Endodermal cell (in vitro differentiated cells): ENCODE results near the gene TMEM175. TPM values are rescaled to one million over a fixed set of nuclear protein-coding genes. Genes with fewer than 3 reads are reported as not detected.

ENCODE experiments used
- DNase-seq: peaks from one replicate; pipeline ENCODE4 v3.0.0-alpha.2; 2017
- H3K27ac ChIP-seq: 2 replicates; pipeline ENCODE4 v1.5.1; 2013; ENCODE audit warnings: mild to moderate bottlenecking, low read depth, low read length, moderate library complexity
- H3K27me3 ChIP-seq: 2 replicates; pipeline ENCODE4 v1.6.1; 2013; ENCODE audit warnings: mild to moderate bottlenecking, low read length, moderate library complexity; ENCODE audit not compliant: insufficient read depth, control insufficient read depth, poor library complexity, severe bottlenecking
- H3K36me3 ChIP-seq: 2 replicates; pipeline ENCODE4 v1.7.0; 2013; ENCODE audit warnings: mild to moderate bottlenecking, low read length, moderate library complexity; ENCODE audit not compliant: control insufficient read depth, insufficient read depth
- H3K4me1 ChIP-seq: one replicate; pipeline ENCODE4 v1.7.0; 2013; ENCODE audit warnings: low read length; ENCODE audit not compliant: control insufficient read depth, insufficient read depth
- H3K4me3 ChIP-seq: 2 replicates; pipeline ENCODE4 v1.5.1; 2013; ENCODE audit warnings: mild to moderate bottlenecking, low read length, moderate library complexity
- H3K9ac ChIP-seq: 2 replicates; pipeline ENCODE4 v1.6.1; 2013; ENCODE audit warnings: mild to moderate bottlenecking, low read length, moderate library complexity; ENCODE audit not compliant: poor library complexity, severe bottlenecking; ENCODE audit errors: extremely low read depth
- H3K9me3 ChIP-seq: 2 replicates; pipeline ENCODE4 v1.6.1; 2013; ENCODE audit warnings: mild to moderate bottlenecking, low read length, moderate library complexity; ENCODE audit not compliant: control insufficient read depth
- H3K27ac Mint-ChIP-seq: 2 replicates; pipeline ENCODE4 v1.8.0; 2020; ENCODE audit warnings: mixed read lengths
- H3K27me3 Mint-ChIP-seq: 2 replicates; pipeline ENCODE4 v1.8.0; 2021; ENCODE audit warnings: mild to moderate bottlenecking, mixed read lengths; ENCODE audit not compliant: insufficient read depth
- H3K36me3 Mint-ChIP-seq: 2 replicates; pipeline ENCODE4 v1.8.0; 2020; ENCODE audit warnings: low read depth, mixed read lengths
- H3K4me1 Mint-ChIP-seq: 2 replicates; pipeline ENCODE4 v1.8.0; 2020; ENCODE audit warnings: mixed read lengths
- H3K4me3 Mint-ChIP-seq: 2 replicates; pipeline ENCODE4 v1.8.0; 2020; ENCODE audit warnings: mild to moderate bottlenecking, moderate library complexity, mixed read lengths
- H3K9me3 Mint-ChIP-seq: 2 replicates; pipeline ENCODE4 v1.8.0; 2020; ENCODE audit warnings: mild to moderate bottlenecking, mixed read lengths
- WGBS, 2 experiments: methylation state at CpG; one replicate each; pipeline versions ENCODE4 v1.1.5 to v1.1.7; 2013; ENCODE audit warnings: missing lambda C conversion rate in 2 of 2, mixed read lengths in 1 of 2; ENCODE audit not compliant: insufficient coverage in 1 of 2, insufficient read length in 1 of 2; 5-methylcytosine and 5-hydroxymethylcytosine counted together
- total RNA-seq, 2 donors: library from RNA; stranded (reverse); fragmentation: NEBNext Ultra II Directional in 1 of 2; extraction: Animal tissue kit (Norgen Biotek cat#: 25700) in 1 of 2; gene quantifications; 2 replicates in 1 of 2; 3 replicates in 1 of 2; pipeline ENCODE4 v1.2.1, GENCODE V29; 2021
- TF ChIP-seq, protein P1 (sequence below): fragments of 200-600 bp; sonication (generic); conservative IDR thresholded peaks from 2 replicates; pipeline ENCODE4 v1.5.0; 2021; ENCODE audit warnings: antibody characterized with exemption, mild to moderate bottlenecking

The TMEM175 gene
- total RNA-seq, 2 donors from 2014 or later, result 15.9 to 23.0 TPM

DNA sequence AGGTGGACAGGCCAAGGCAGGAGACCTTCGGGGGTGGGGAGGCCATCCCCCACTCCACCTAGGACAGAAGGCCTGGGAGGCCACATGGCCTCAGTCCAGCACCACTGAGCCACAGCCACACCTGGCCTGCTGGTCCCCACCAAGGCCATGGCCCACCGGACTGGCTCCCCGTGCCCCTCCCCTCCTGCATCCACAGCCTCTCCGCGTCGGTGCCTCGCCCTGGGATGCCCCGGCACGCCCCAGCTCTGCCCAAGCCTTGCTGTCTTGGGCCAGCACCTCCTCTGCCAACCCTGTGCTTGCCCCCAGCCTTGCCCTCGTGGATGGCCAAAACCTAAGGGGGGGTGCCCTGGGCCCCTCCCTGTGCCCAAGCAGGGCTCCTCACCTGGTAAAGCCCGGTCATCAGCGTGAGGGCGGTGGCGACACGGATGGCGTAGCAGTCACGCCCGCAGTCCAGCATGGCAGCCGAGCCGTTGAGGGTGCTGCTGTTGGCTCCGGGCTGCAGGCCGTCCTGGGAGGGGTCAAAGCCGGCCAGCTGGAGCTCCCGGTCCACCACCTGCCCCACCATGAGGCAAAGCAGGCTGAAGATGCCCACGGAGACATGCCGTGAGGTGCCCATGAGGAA, 58.6 kb downstream of the TMEM175 start:
- Histone ChIP-seq H3K4me3 (no peak overlapping the region), H3K4me1 (no peaks in the 10 kb centered on the region), H3K36me3 (no peaks in the 10 kb centered on the region), H3K27me3 (peaks cover 11% of the 10 kb centered on the region), H3K9me3 (no peaks in the 10 kb centered on the region), H3K9ac (no peak overlapping the region), H3K27ac (no peak overlapping the region)
- H3K4me1 Mint-ChIP-seq, result peaks cover 8% of the 10 kb centered on the region
- H3K9me3 Mint-ChIP-seq, result no peaks in the 10 kb centered on the region
- H3K27me3 Mint-ChIP-seq, result peaks cover 5% of the 10 kb centered on the region
- WGBS, 2 experiments, result 95 to 96% methylated on average over 21 to 26 of the region's 26 CpGs
- H3K4me3 Mint-ChIP-seq, result no peak overlapping the region
- DNase-seq, result no peak
- TF ChIP-seq, protein P1, sequence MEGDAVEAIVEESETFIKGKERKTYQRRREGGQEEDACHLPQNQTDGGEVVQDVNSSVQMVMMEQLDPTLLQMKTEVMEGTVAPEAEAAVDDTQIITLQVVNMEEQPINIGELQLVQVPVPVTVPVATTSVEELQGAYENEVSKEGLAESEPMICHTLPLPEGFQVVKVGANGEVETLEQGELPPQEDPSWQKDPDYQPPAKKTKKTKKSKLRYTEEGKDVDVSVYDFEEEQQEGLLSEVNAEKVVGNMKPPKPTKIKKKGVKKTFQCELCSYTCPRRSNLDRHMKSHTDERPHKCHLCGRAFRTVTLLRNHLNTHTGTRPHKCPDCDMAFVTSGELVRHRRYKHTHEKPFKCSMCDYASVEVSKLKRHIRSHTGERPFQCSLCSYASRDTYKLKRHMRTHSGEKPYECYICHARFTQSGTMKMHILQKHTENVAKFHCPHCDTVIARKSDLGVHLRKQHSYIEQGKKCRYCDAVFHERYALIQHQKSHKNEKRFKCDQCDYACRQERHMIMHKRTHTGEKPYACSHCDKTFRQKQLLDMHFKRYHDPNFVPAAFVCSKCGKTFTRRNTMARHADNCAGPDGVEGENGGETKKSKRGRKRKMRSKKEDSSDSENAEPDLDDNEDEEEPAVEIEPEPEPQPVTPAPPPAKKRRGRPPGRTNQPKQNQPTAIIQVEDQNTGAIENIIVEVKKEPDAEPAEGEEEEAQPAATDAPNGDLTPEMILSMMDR, result no peak
- peaks cover 2% of the 10 kb centered on the region for H3K36me3 Mint-ChIP-seq
- H3K27ac Mint-ChIP-seq, result no peak overlapping the region

DNA sequence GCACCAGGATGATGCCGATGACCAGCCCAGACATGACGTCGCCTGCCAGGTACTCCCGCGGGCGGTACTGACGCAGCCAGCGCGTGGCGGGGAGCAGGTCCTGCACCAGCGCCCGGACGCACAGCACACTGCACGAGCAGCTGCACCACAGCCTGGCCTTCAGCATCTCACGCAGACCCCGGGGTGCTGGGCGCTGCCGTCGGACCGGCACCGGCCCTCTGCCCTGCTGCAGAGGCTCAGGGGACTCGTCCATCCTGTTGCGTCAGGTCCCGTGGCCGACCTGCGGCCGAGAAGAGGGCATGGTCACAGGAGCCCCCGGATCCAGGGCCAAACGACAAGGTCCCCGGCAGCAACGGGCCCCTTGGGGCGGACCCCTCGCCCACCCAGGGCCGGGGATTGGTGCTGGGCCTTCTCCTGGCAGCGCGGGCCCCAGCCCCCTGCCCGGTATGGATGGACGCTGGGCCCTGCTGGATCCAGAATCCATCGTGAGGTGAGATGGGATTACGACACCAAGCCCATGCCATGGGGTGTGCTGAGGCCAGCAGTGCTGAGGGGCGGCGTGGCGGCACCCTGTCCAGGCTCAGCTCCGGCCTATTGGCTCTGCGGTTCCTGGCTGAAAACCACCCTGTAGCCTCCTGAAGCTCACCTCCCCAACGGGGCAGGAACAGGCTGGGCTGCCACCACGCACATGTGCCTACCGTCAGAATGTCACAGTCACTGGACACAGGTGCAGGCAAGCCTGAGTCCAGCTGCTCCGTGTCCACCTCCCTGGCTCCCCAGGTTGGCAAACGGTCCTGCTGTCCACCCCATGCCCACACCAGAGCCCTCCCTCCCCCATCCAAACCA, 59.4 kb downstream of the TMEM175 start:
- Histone ChIP-seq H3K9ac (no peak overlapping the region), H3K4me1 (no peaks in the 10 kb centered on the region), H3K36me3 (no peaks in the 10 kb centered on the region), H3K9me3 (no peaks in the 10 kb centered on the region), H3K27me3 (peaks cover 14% of the 10 kb centered on the region), H3K27ac (no peak overlapping the region), H3K4me3 (no peak overlapping the region)
- Mint-ChIP-seq H3K9me3 (no peaks in the 10 kb centered on the region), H3K36me3 (peaks cover 2% of the 10 kb centered on the region), H3K4me3 (no peak overlapping the region), H3K4me1 (peaks cover 6% of the 10 kb centered on the region), H3K27me3 (peaks cover 13% of the 10 kb centered on the region), H3K27ac (no peak overlapping the region)
- TF ChIP-seq, protein P1, result no peak
- no peak for DNase-seq
- WGBS, 2 experiments, result 94 to 97% methylated on average over 38 to 50 of the region's 50 CpGs

DNA sequence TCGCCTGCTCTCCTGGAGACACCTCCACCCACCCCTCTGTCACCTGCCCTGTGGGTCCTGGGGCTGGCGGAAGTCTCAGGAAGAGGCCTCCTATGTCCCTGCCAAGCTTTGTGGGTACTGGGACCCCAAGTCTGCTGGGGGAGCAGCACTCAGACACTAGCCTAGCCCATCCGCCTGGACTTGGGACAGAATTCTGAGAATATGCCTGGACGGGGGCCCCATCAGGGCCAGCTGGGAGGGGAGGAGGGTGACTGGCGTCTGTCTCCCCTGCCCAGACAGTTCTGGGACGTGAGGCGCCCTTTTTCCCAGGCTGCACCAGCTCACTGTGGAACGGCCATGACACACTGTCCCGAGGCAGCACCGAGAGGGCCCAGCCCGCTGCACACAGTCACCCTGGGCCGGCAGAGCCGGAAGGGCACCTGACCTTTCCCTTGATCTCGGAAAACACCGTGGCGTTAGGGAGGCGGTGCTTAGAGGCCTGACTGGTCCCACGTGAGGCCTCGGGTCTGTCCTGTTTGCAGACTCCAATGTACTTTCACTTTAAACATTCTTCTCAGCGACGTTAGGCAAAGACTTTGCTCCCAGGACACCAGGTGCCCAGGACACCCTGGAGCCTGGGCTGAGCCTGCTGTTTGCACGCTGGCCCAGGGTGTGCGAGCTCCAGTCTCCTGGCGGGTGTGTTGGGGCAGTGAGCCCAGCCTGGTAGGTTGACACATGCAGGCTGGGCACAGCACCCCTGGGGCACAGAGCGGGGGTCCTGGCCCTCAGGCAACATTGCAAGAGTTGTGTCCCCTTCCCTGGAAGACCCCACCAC, 60.2 kb downstream of the TMEM175 start:
- Histone ChIP-seq H3K4me1 (no peaks in the 10 kb centered on the region), H3K27ac (no peak overlapping the region), H3K9me3 (no peaks in the 10 kb centered on the region), H3K36me3 (no peaks in the 10 kb centered on the region), H3K9ac (no peak overlapping the region), H3K27me3 (peaks cover 23% of the 10 kb centered on the region), H3K4me3 (no peak overlapping the region)
- DNase-seq, result no peak
- 89 to 90% methylated on average over 19 to 25 of the region's 25 CpGs for WGBS, 2 experiments
- Mint-ChIP-seq H3K27ac (no peak overlapping the region), H3K27me3 (peaks cover 17% of the 10 kb centered on the region), H3K9me3 (no peaks in the 10 kb centered on the region), H3K4me1 (peaks cover 4% of the 10 kb centered on the region), H3K4me3 (no peak overlapping the region), H3K36me3 (peaks cover 2% of the 10 kb centered on the region)
- TF ChIP-seq, protein P1, result no peak
